ENCODE measurements around the gene ZFP62. TPM values are rescaled to one million over a fixed set of nuclear protein-coding genes. Genes with fewer than 3 reads are reported as not detected.
"Not testable (repeated sequence)": the region's sequence is repeated elsewhere in the genome, so short reads cannot be mapped to it uniquely, and the experiment has no call there.

ZFP62 gene
- total RNA-seq, 1 experiment from 2014 or later = 43.1 TPM

GRCh38 chr5:180829726-180830125, 31.4 kb downstream of the ZFP62 start:
- Histone ChIP-seq H3K4me3 (no peak overlapping the region), H3K9me3 (replicated peaks) (0 out of 2 replicates have a peak, but pooled peaks cover 3% of the 10 kb centered on the region), H3K36me3 (no peaks in the 10 kb centered on the region), H3K27me3 (no peaks in the 10 kb centered on the region), H3K4me1 (peaks cover 20% of the 10 kb centered on the region), H3K27ac (no peak overlapping the region)
- no peak for DNase-seq

- not testable (repeated sequence) for H3K27me3 ChIP-seq; H3K4me3 ChIP-seq; H3K9me3 ChIP-seq (replicated peaks); DNase-seq; H3K36me3 ChIP-seq; H3K27ac ChIP-seq
- H3K4me1 ChIP-seq = peaks cover 27% of the 10 kb centered on the region
Measured at GRCh38 chr5:180828756-180829531, 32.1 kb downstream of the ZFP62 start.

- not testable (repeated sequence) for H3K27ac ChIP-seq; DNase-seq; H3K36me3 ChIP-seq; H3K27me3 ChIP-seq; H3K4me3 ChIP-seq; H3K9me3 ChIP-seq (replicated peaks)
- H3K4me1 ChIP-seq = peaks cover 34% of the 10 kb centered on the region
Measured at GRCh38 chr5:180827374-180827773, 33.7 kb downstream of the ZFP62 start.

GRCh38 chr5:180825768-180826525, 35.1 kb downstream of the ZFP62 start:
- H3K36me3 ChIP-seq = no peaks in the 10 kb centered on the region
- no peak overlapping the region for H3K27ac ChIP-seq
- peaks cover 33% of the 10 kb centered on the region for H3K4me1 ChIP-seq
- H3K27me3 ChIP-seq = no peaks in the 10 kb centered on the region
- H3K4me3 ChIP-seq = no peak overlapping the region
- 0 out of 2 replicates have a peak, but pooled peaks cover 3% of the 10 kb centered on the region for H3K9me3 ChIP-seq (replicated peaks)
- DNase-seq = no peak

- H3K4me3 ChIP-seq = no peak overlapping the region
- H3K9me3 ChIP-seq (replicated peaks) = 0 out of 2 replicates have a peak, but pooled peaks cover 3% of the 10 kb centered on the region
- peak in 1 of 2 experiments; percentile 41 for DNase-seq
- peaks cover 33% of the 10 kb centered on the region for H3K4me1 ChIP-seq
- H3K27me3 ChIP-seq = no peaks in the 10 kb centered on the region
- no peaks in the 10 kb centered on the region for H3K36me3 ChIP-seq
- no peak overlapping the region for H3K27ac ChIP-seq
Measured at GRCh38 chr5:180824630-180825476, 36.2 kb downstream of the ZFP62 start.

GRCh38 chr5:180823940-180824629, 37.0 kb downstream of the ZFP62 start:
- peaks cover 33% of the 10 kb centered on the region for H3K4me1 ChIP-seq
- H3K36me3 ChIP-seq = no peaks in the 10 kb centered on the region
- H3K4me3 ChIP-seq = no peak overlapping the region
- no peaks in the 10 kb centered on the region for H3K27me3 ChIP-seq
- H3K9me3 ChIP-seq (replicated peaks) = 0 out of 2 replicates have a peak, but pooled peaks cover 3% of the 10 kb centered on the region
- DNase-seq = no peak
- no peak overlapping the region for H3K27ac ChIP-seq

GRCh38 chr5:180823346-180823745, 37.7 kb downstream of the ZFP62 start:
- H3K36me3 ChIP-seq = no peaks in the 10 kb centered on the region
- no peaks in the 10 kb centered on the region for H3K27me3 ChIP-seq
- 0 out of 2 replicates have a peak, but pooled peaks cover 3% of the 10 kb centered on the region for H3K9me3 ChIP-seq (replicated peaks)
- no peak for DNase-seq
- peaks cover 38% of the 10 kb centered on the region for H3K4me1 ChIP-seq
- H3K4me3 ChIP-seq = no peak overlapping the region
- H3K27ac ChIP-seq = no peak overlapping the region

- H3K27me3 ChIP-seq = no peaks in the 10 kb centered on the region
- H3K36me3 ChIP-seq = no peaks in the 10 kb centered on the region
- 0 out of 2 replicates have a peak, but pooled peaks cover under 1% of the 10 kb centered on the region for H3K9me3 ChIP-seq (replicated peaks)
- no peak overlapping the region for H3K4me3 ChIP-seq
- DNase-seq = no peak
- H3K4me1 ChIP-seq = peaks cover 55% of the 10 kb centered on the region
- no peak overlapping the region for H3K27ac ChIP-seq
Measured at GRCh38 chr5:180821538-180821937, 39.5 kb downstream of the ZFP62 start.

- Histone ChIP-seq H3K36me3 (no peaks in the 10 kb centered on the region), H3K4me3 (no peak overlapping the region), H3K27me3 (no peaks in the 10 kb centered on the region), H3K27ac (no peak overlapping the region), H3K4me1 (peaks cover 55% of the 10 kb centered on the region), H3K9me3 (replicated peaks) (no peaks in the 10 kb centered on the region)
- no peak for DNase-seq
Measured at GRCh38 chr5:180820788-180821321, 40.2 kb downstream of the ZFP62 start.

GRCh38 chr5:180818677-180819341, 42.3 kb downstream of the ZFP62 start:
- H3K4me3 ChIP-seq = peak overlapping the region; percentile 25
- no peaks in the 10 kb centered on the region for H3K9me3 ChIP-seq (replicated peaks)
- H3K27ac ChIP-seq = peak overlapping the region; percentile 24; the same call in 1 of the 2 replicates
- no peaks in the 10 kb centered on the region for H3K36me3 ChIP-seq
- H3K27me3 ChIP-seq = no peaks in the 10 kb centered on the region
- H3K4me1 ChIP-seq = peaks cover 50% of the 10 kb centered on the region
- DNase-seq = no peak

GRCh38 chr5:180817893-180818674, 43.0 kb downstream of the ZFP62 start:
- peak; percentile 50 to 81 for DNase-seq

GRCh38 chr5:180816608-180817534, 44.2 kb downstream of the ZFP62 start:
- peak; percentile 77 to 89 for DNase-seq
- Histone ChIP-seq H3K4me3 (peak overlapping the region; percentile 26), H3K27ac (peak overlapping the region; percentile 49), H3K9me3 (replicated peaks) (no peaks in the 10 kb centered on the region), H3K36me3 (no peaks in the 10 kb centered on the region), H3K27me3 (no peaks in the 10 kb centered on the region), H3K4me1 (peaks cover 43% of the 10 kb centered on the region)

More at GRCh38 chr5:180817893-180818674, 43.0 kb downstream of the ZFP62 start:
- Histone ChIP-seq H3K4me3 (peak overlapping the region; percentile 25), H3K9me3 (replicated peaks) (no peaks in the 10 kb centered on the region), H3K27ac (peak overlapping the region; percentile 24), H3K4me1 (peaks cover 43% of the 10 kb centered on the region), H3K36me3 (no peaks in the 10 kb centered on the region), H3K27me3 (no peaks in the 10 kb centered on the region)
